Naive B cell (primary cell): ENCODE data around the gene SULT1A3. TPM values are rescaled to one million over a fixed set of nuclear protein-coding genes. Genes with fewer than 3 reads are reported as not detected.

Experiments used
- polyA plus RNA-seq, 6 donors: library from polyadenylated mRNA; unstranded; fragments of 300-500 nt; fragmentation: Illumina TruSeq; gene quantifications; one replicate each; pipeline ENCODE4 v1.2.3, GENCODE V29; 2021; ENCODE audit warnings: low read depth in 6 of 6

SULT1A3 gene
- polyA plus RNA-seq, 6 donors from 2014 or later, result 0.69 to 6.5 (median 2.5) TPM; not detected in 2

Other genes with a start within 250 kb of the SULT1A3 start
- gene TMEM219, start 237.2 kb upstream of the SULT1A3 start, polyA plus RNA-seq, result 100 to 1,000 TPM; 181 to 222 (median 186) TPM
- 1 to 10 TPM; 2.3 to 8.5 (median 3.4) TPM for gene TAOK2, start 225.4 kb upstream of the SULT1A3 start, polyA plus RNA-seq
- gene HIRIP3, start 203.6 kb upstream of the SULT1A3 start, polyA plus RNA-seq, result 10 to 100 TPM; 10.7 to 21.8 (median 13.3) TPM
- gene INO80E, start 203.0 kb upstream of the SULT1A3 start, polyA plus RNA-seq, result 1 to 10 TPM; 2.1 to 8.7 (median 6.9) TPM
- gene DOC2A, start 188.2 kb upstream of the SULT1A3 start, polyA plus RNA-seq, result not detected
- not detected for gene C16orf92, start 176.1 kb upstream of the SULT1A3 start, polyA plus RNA-seq
- gene TLCD3B, start 168.0 kb upstream of the SULT1A3 start, polyA plus RNA-seq, result not detected
- gene ALDOA, start 133.5 kb upstream of the SULT1A3 start, polyA plus RNA-seq, result 100 to 1,000 TPM; 627 to 911 (median 721) TPM
- 100 to 1,000 TPM; 180 to 273 (median 206) TPM for gene PPP4C, start 123.3 kb upstream of the SULT1A3 start, polyA plus RNA-seq
- under 1 TPM; 0.18 to 0.64 (median 0.41) TPM for gene TBX6, start 107.3 kb upstream of the SULT1A3 start, polyA plus RNA-seq
- gene YPEL3, start 103.0 kb upstream of the SULT1A3 start, polyA plus RNA-seq, result 100 to 1,000 TPM; 214 to 383 (median 284) TPM
- gene GDPD3, start 85.7 kb upstream of the SULT1A3 start, polyA plus RNA-seq, result under 1 TPM in 1 of 6 donors, not detected in 5; 0.31 TPM
- gene MAPK3, start 76.0 kb upstream of the SULT1A3 start, polyA plus RNA-seq, result 1 to 10 TPM; 5.5 to 9.2 (median 8.4) TPM
- gene CORO1A, start 15.7 kb upstream of the SULT1A3 start, polyA plus RNA-seq, result 1,000 to 10,000 TPM in 5 of 6 donors, 100 to 1,000 TPM in 1; 945 to 1,368 (median 1,199) TPM
- gene BOLA2B, start 5.6 kb upstream of the SULT1A3 start, polyA plus RNA-seq, result 100 to 1,000 TPM; 121 to 238 (median 189) TPM
- 10 to 100 TPM; 52.4 to 71.2 (median 65.2) TPM for gene SLX1A, start 5.4 kb upstream of the SULT1A3 start, polyA plus RNA-seq
- gene NPIPB13, start 49.2 kb downstream of the SULT1A3 start, polyA plus RNA-seq, result 1 to 10 TPM in 1 of 6 donors, under 1 TPM in 4, not detected in 1; 0.17 to 1.9 (median 0.35) TPM
- gene CD2BP2, start 156.1 kb downstream of the SULT1A3 start, polyA plus RNA-seq, result 10 to 100 TPM; 24.2 to 36.1 (median 29.7) TPM
- 10 to 100 TPM in 3 of 6 donors, 1 to 10 TPM in 3; 6.2 to 16.9 (median 9.7) TPM for gene TBC1D10B, start 171.2 kb downstream of the SULT1A3 start, polyA plus RNA-seq
- not detected for gene MYL11, start 175.5 kb downstream of the SULT1A3 start, polyA plus RNA-seq
- 100 to 1,000 TPM; 102 to 145 (median 112) TPM for gene SEPTIN1, start 183.3 kb downstream of the SULT1A3 start, polyA plus RNA-seq
- 1 to 10 TPM; 3.4 to 9.9 (median 7.0) TPM for gene ZNF48, start 196.2 kb downstream of the SULT1A3 start, polyA plus RNA-seq
- 1 to 10 TPM in 5 of 6 donors, not detected in 1; 1.7 to 5.0 (median 2.3) TPM for gene ZNF771, start 208.4 kb downstream of the SULT1A3 start, polyA plus RNA-seq
- gene DCTPP1, start 230.8 kb downstream of the SULT1A3 start, polyA plus RNA-seq, result 100 to 1,000 TPM; 101 to 145 (median 123) TPM
- 10 to 100 TPM; 45.7 to 86.2 (median 73.6) TPM for gene SEPHS2, start 246.6 kb downstream of the SULT1A3 start, polyA plus RNA-seq